IMR-90 (cell line): ENCODE measurements around the gene EXO1. TPM values are rescaled to one million over a fixed set of nuclear protein-coding genes. Genes with fewer than 3 reads are reported as not detected.
"Not testable (repeated sequence)": the region's sequence is repeated elsewhere in the genome, so short reads cannot be mapped to it uniquely, and the experiment has no call there.

Source experiments
- ATAC-seq: fragments of 200-7000 bp; cut with Tn5 transposase; 2 replicates; pipeline ENCODE4 v1.9.1; 2020; ENCODE audit warnings: low read depth, mild to moderate bottlenecking, moderate library complexity
- BruUV-seq: library from RNA; stranded (reverse); fragments of 400-500 nt; replicated peaks from 2 replicates; lab custom pipeline; 2021; lab: Mats Ljungman, UMichigan
- CTCF ChIA-PET: fragments of 300-600 bp; formaldehyde crosslinking; extraction: SDS; loops from one replicate; lab custom pipeline; 2021; ENCODE audit warnings: antibody characterized with exemption; lab: Yijun Ruan, JAX
- POLR2A ChIA-PET: fragments of 300-600 bp; sonication (Branson Sonifier 250); formaldehyde crosslinking; loops from one replicate; lab custom pipeline; 2022; ENCODE audit warnings: antibody characterized with exemption; ENCODE audit not compliant: unreplicated experiment; lab: Charles Lee
- DNase-seq: peaks from one replicate; pipeline ENCODE4 v3.0.0; 2013
- H2AFZ ChIP-seq: replicated peaks from 2 replicates; pipeline ENCODE3; 2013; ENCODE audit warnings: low read length, mild to moderate bottlenecking; ENCODE audit not compliant: poor library complexity
- H2AK5ac ChIP-seq: 2 replicates; pipeline ENCODE4 v1.6.1; 2013; ENCODE audit warnings: low read depth, low read length, inconsistent platforms
- H2AK9ac ChIP-seq: replicated peaks from 2 replicates; pipeline ENCODE3; 2013; ENCODE audit warnings: mild to moderate bottlenecking, low read depth, low read length, moderate library complexity; ENCODE audit not compliant: poor library complexity
- H2BK120ac ChIP-seq: 2 replicates; pipeline ENCODE4 v1.6.1; 2013; ENCODE audit warnings: low read depth, low read length, inconsistent platforms
- H2BK15ac ChIP-seq: 3 replicates; pipeline ENCODE4 v1.6.1; 2013; ENCODE audit warnings: low read depth, low read length, inconsistent platforms
- H2BK20ac ChIP-seq: 2 replicates; pipeline ENCODE4 v1.6.1; 2013; ENCODE audit warnings: low read depth, mild to moderate bottlenecking, inconsistent platforms, low read length, moderate library complexity
- H2BK5ac ChIP-seq: 2 replicates; pipeline ENCODE4 v1.6.1; 2013; ENCODE audit warnings: mild to moderate bottlenecking, low read depth, low read length, inconsistent platforms; ENCODE audit not compliant: poor library complexity, severe bottlenecking
- H3K14ac ChIP-seq: replicated peaks from 2 replicates; pipeline ENCODE4 v1.6.1; 2013; ENCODE audit warnings: low read depth, low read length, inconsistent platforms
- H3K18ac ChIP-seq: 2 replicates; pipeline ENCODE4 v1.6.1; 2013; ENCODE audit warnings: low read depth, low read length, control low read depth
- H3K23ac ChIP-seq: 2 replicates; pipeline ENCODE4 v1.6.1; 2013; ENCODE audit warnings: low read depth, low read length, inconsistent platforms
- H3K27ac ChIP-seq: 2 replicates; pipeline ENCODE4 v1.5.1; 2013; ENCODE audit warnings: mild to moderate bottlenecking, control low read depth, low read length; ENCODE audit not compliant: insufficient read depth
- H3K27me3 ChIP-seq: 2 replicates; pipeline ENCODE4 v1.6.1; 2013; ENCODE audit warnings: low read length; ENCODE audit not compliant: control insufficient read depth, insufficient read depth
- H3K36me3 ChIP-seq: 2 replicates; pipeline ENCODE4 v1.6.1; 2013; ENCODE audit warnings: low read length, mixed read lengths; ENCODE audit not compliant: control insufficient read depth, insufficient read depth
- H3K4ac ChIP-seq: 2 replicates; pipeline ENCODE4 v1.6.1; 2013; ENCODE audit warnings: low read depth, low read length, inconsistent platforms
- H3K4me1 ChIP-seq: 2 replicates; pipeline ENCODE4 v1.6.1; 2013; ENCODE audit warnings: low read length, mixed read lengths; ENCODE audit not compliant: control insufficient read depth, insufficient read depth
- H3K4me2 ChIP-seq: 2 replicates; pipeline ENCODE4 v1.6.1; 2013; ENCODE audit warnings: low read depth, mild to moderate bottlenecking, control low read depth, low read length, moderate library complexity
- H3K4me3 ChIP-seq: 2 replicates; pipeline ENCODE4 v1.5.1; 2013; ENCODE audit warnings: low read depth, mild to moderate bottlenecking, control low read depth, low read length, moderate library complexity; ENCODE audit not compliant: insufficient read depth
- H3K56ac ChIP-seq: 2 replicates; pipeline ENCODE4 v1.6.1; 2013; ENCODE audit warnings: low read length, inconsistent platforms; ENCODE audit not compliant: insufficient read depth; ENCODE audit errors: extremely low read depth
- H3K79me1 ChIP-seq, 2 experiments: 2 replicates each; pipeline ENCODE4 v1.6.1; 2013; ENCODE audit warnings: low read length in 2 of 2, inconsistent platforms in 1 of 2, low read depth in 1 of 2
- H3K9ac ChIP-seq: 2 replicates; pipeline ENCODE4 v1.6.1; 2013; ENCODE audit warnings: low read depth, low read length, control low read depth
- H3K9me1 ChIP-seq: 2 replicates; pipeline ENCODE4 v1.6.1; 2013; ENCODE audit warnings: low read length, inconsistent platforms; ENCODE audit not compliant: insufficient read depth
- H3K9me3 ChIP-seq: 2 replicates; pipeline ENCODE4 v1.6.1; 2013; ENCODE audit warnings: low read length; ENCODE audit not compliant: control insufficient read depth, insufficient read depth
- H4K20me1 ChIP-seq: 2 replicates; pipeline ENCODE4 v1.6.1; 2013; ENCODE audit warnings: low read length, inconsistent platforms; ENCODE audit not compliant: insufficient read depth
- H4K5ac ChIP-seq: 2 replicates; pipeline ENCODE4 v1.6.1; 2013; ENCODE audit warnings: mild to moderate bottlenecking, low read depth, low read length, control low read depth
- H4K8ac ChIP-seq, 2 experiments: 2 replicates each; pipeline ENCODE4 v1.6.1; 2013; ENCODE audit warnings: low read depth in 2 of 2, low read length in 2 of 2, control low read depth in 1 of 2, inconsistent platforms in 1 of 2
- H4K91ac ChIP-seq: 2 replicates; pipeline ENCODE4 v1.6.1; 2013; ENCODE audit warnings: low read depth, low read length, inconsistent platforms; ENCODE audit not compliant: insufficient read depth
- WGBS, 2 experiments: methylation state at CpG; one replicate each; pipeline versions ENCODE4 v1.1.5 to v1.1.7; 2013; ENCODE audit warnings: missing lambda C conversion rate in 2 of 2; ENCODE audit not compliant: insufficient read length in 1 of 2; ENCODE audit errors: extremely low coverage in 2 of 2; 5-methylcytosine and 5-hydroxymethylcytosine counted together
- dilution Hi-C: fragments of 300-500 bp; cut with HindIII; formaldehyde crosslinking; loops from one replicate; pipeline ENCODE4 v1.14.3; 2018; ENCODE audit warnings: low sequenced_read_pairs; ENCODE audit not compliant: unreplicated experiment
- in situ Hi-C: fragments of 300-500 bp; cut with MboI; formaldehyde crosslinking; loops from 3 replicates; pipeline ENCODE4 v1.14.3; 2019; ENCODE audit warnings: low sequenced_read_pairs, inconsistent platforms, mixed read lengths
- intact Hi-C: fragments of 100-400 bp; cut with micrococcal nuclease; formaldehyde crosslinking; loops from 2 replicates; pipeline ENCODE4 v1.10.0; 2022
- polyA plus RNA-seq, 3 experiments: library from polyadenylated mRNA; depleted of rRNA; stranded (reverse); fragments of >200 nt; gene quantifications; 2 replicates each; pipeline ENCODE4 v1.2.3, GENCODE V29; 2012; ENCODE audit warnings: low replicate concordance in 1 of 3
- total RNA-seq: library from RNA; depleted of rRNA; stranded (reverse); fragments of >200 nt; gene quantifications from 2 replicates; pipeline ENCODE4 v1.2.3, GENCODE V29; 2012

EXO1 gene
- total and polyA plus RNA-seq, 2 of the 4 experiments (the other 2 are of a cell fraction) = 5.1 to 12.9 TPM

- H3K4me3 ChIP-seq, CTCF ChIA-PET, DNase-seq, H4K20me1 ChIP-seq, H3K14ac ChIP-seq, H3K27ac ChIP-seq, H3K23ac ChIP-seq, H3K56ac ChIP-seq, H2AK9ac ChIP-seq, H4K91ac ChIP-seq, H3K9ac ChIP-seq, POLR2A ChIA-PET, H3K9me3 ChIP-seq, H4K8ac ChIP-seq, H4K5ac ChIP-seq, H3K79me1 ChIP-seq, H3K9me1 ChIP-seq, H3K27me3 ChIP-seq, H3K18ac ChIP-seq, H2BK5ac ChIP-seq, H2BK20ac ChIP-seq, H3K4me2 ChIP-seq, H2BK120ac ChIP-seq, H3K36me3 ChIP-seq, ATAC-seq, in situ Hi-C loops, BruUV-seq, H2AFZ ChIP-seq, intact Hi-C loops, H2BK15ac ChIP-seq, H2AK5ac ChIP-seq, dilution Hi-C loops: not testable (repeated sequence)
- Histone ChIP-seq H3K4ac (peak overlapping the region; percentile 15; the same call in 1 of the 2 replicates), H3K4me1 (peaks cover 10% of the 10 kb centered on the region)
- WGBS, 2 experiments = no CpG with 5 or more reads among the region's 9 CpGs
These were observed 21.4 kb upstream of the EXO1 start for GRCh38 chr1:241826613-241827012.
